Neural cell (in vitro differentiated cells): Measurements from ENCODE around the gene KRTAP10-4. TPM values are rescaled to one million over a fixed set of nuclear protein-coding genes. Genes with fewer than 3 reads are reported as not detected.
"Not testable (repeated sequence)": the region's sequence is repeated elsewhere in the genome, so short reads cannot be mapped to it uniquely, and the experiment has no call there.

Experiments
- H2AFZ ChIP-seq: fragments of 200-600, 300-800 bp; sonication (generic), shearing (Covaris generic); 2 replicates; pipeline ENCODE4 v1.6.0; 2014; ENCODE audit warnings: low read depth, mild to moderate bottlenecking, antibody characterized with exemption, low read length, moderate library complexity
- H3F3A ChIP-seq: fragments of 200-600 bp; shearing (Covaris generic); 2 replicates; pipeline ENCODE4 v1.6.1; 2016; ENCODE audit warnings: mild to moderate bottlenecking, moderate library complexity, mixed read lengths, antibody characterized with exemption, low read length; ENCODE audit not compliant: insufficient read depth, poor library complexity, severe bottlenecking
- H3K27ac ChIP-seq: fragments of 200-600, 300-800 bp; sonication (generic), shearing (Covaris generic); 2 replicates; pipeline ENCODE4 v1.5.1; 2014; ENCODE audit warnings: mild to moderate bottlenecking, low read length, moderate library complexity
- H3K27me3 ChIP-seq: fragments of 300-800, 200-600 bp; sonication (generic), shearing (Covaris generic); 2 replicates; pipeline ENCODE4 v1.6.0; 2014; ENCODE audit warnings: mild to moderate bottlenecking, low read depth, low read length, moderate library complexity; ENCODE audit not compliant: insufficient read depth
- H3K36me3 ChIP-seq: fragments of 300-800, 200-600 bp; sonication (generic), shearing (Covaris generic); 2 replicates; pipeline ENCODE4 v1.5.1; 2014; ENCODE audit warnings: mild to moderate bottlenecking, antibody characterized with exemption, low read length, moderate library complexity; ENCODE audit not compliant: insufficient read depth
- H3K4me2 ChIP-seq: fragments of 300-800, 200-600 bp; sonication (generic), shearing (Covaris generic); 2 replicates; pipeline ENCODE4 v1.6.0; 2014; ENCODE audit warnings: mild to moderate bottlenecking, low read length
- H3K4me3 ChIP-seq: fragments of 300-800, 200-600 bp; sonication (generic), shearing (Covaris generic); 2 replicates; pipeline ENCODE4 v1.5.1; 2014; ENCODE audit warnings: mild to moderate bottlenecking, low read length, moderate library complexity
- H3K79me2 ChIP-seq: fragments of 200-600 bp; shearing (Covaris generic); replicated peaks from 2 replicates; pipeline ENCODE4 v1.6.0; 2014; ENCODE audit warnings: mild to moderate bottlenecking, low read length, moderate library complexity; ENCODE audit not compliant: insufficient read depth
- H3K9ac ChIP-seq: fragments of 300-800, 200-600 bp; sonication (generic), shearing (Covaris generic); 2 replicates; pipeline ENCODE4 v1.6.1; 2016; ENCODE audit warnings: mild to moderate bottlenecking, low read length, mixed read lengths
- H3K9me2 ChIP-seq: fragments of 200-600 bp; shearing (Covaris generic); 2 replicates; pipeline ENCODE4 v1.6.1; 2016; ENCODE audit warnings: mild to moderate bottlenecking, low read length, mixed read lengths; ENCODE audit not compliant: insufficient read depth
- H3K9me3 ChIP-seq: fragments of 200-600, 300-800 bp; sonication (generic), shearing (Covaris generic); 2 replicates; pipeline ENCODE4 v1.6.1; 2016; ENCODE audit warnings: mild to moderate bottlenecking, mixed run types, low read length, moderate library complexity, mixed read lengths
- H4K20me1 ChIP-seq: fragments of 200-600 bp; shearing (Covaris generic); 2 replicates; pipeline ENCODE4 v1.6.1; 2016; ENCODE audit warnings: mild to moderate bottlenecking, mixed run types; ENCODE audit not compliant: insufficient read depth
- CTCF ChIP-seq: fragments of 450-650 bp; IDR thresholded peaks from 2 replicates; pipeline ENCODE4 v1.5.1; 2014; ENCODE audit warnings: antibody characterized with exemption, mild to moderate bottlenecking, moderate library complexity; ENCODE audit not compliant: poor library complexity, severe bottlenecking
- EP300 ChIP-seq: fragments of 450-650 bp; conservative IDR thresholded peaks from 2 replicates; pipeline ENCODE4 v1.6.1; 2014; ENCODE audit warnings: antibody characterized with exemption, mild to moderate bottlenecking, moderate library complexity; ENCODE audit not compliant: poor library complexity, severe bottlenecking
- EZH2 ChIP-seq: fragments of 200-600, 300-800 bp; shearing (Covaris generic), sonication (generic); IDR thresholded peaks from 2 replicates; pipeline ENCODE4 v1.6.1; 2014; ENCODE audit warnings: antibody characterized with exemption, low read length, borderline replicate concordance, mild to moderate bottlenecking; ENCODE audit not compliant: insufficient read depth, poor library complexity, severe bottlenecking
- MXI1 ChIP-seq: fragments of 450-650 bp; conservative IDR thresholded peaks from 2 replicates; pipeline ENCODE4 v1.6.1; 2014; ENCODE audit warnings: antibody characterized with exemption, mild to moderate bottlenecking; ENCODE audit not compliant: poor library complexity, severe bottlenecking
- POLR2AphosphoS5 ChIP-seq: IDR thresholded peaks from 2 replicates; pipeline ENCODE4 v1.6.1; 2012
- RAD21 ChIP-seq: fragments of 450-650 bp; conservative IDR thresholded peaks from 2 replicates; pipeline ENCODE4 v1.6.1; 2014; ENCODE audit warnings: antibody characterized with exemption, mild to moderate bottlenecking, moderate library complexity
- REST ChIP-seq: IDR thresholded peaks from 2 replicates; pipeline ENCODE4 v1.6.1; 2012; ENCODE audit warnings: borderline replicate concordance
- SMC3 ChIP-seq: fragments of 450-650 bp; conservative IDR thresholded peaks from 2 replicates; pipeline ENCODE4 v1.6.1; 2014; ENCODE audit warnings: antibody characterized with exemption, mild to moderate bottlenecking, moderate library complexity; ENCODE audit not compliant: poor library complexity
- TAF1 ChIP-seq: IDR thresholded peaks from 2 replicates; pipeline ENCODE4 v1.6.1; 2012; ENCODE audit warnings: low read depth
- polyA plus RNA-seq: library from polyadenylated mRNA; depleted of rRNA; stranded (reverse); fragments of >200 nt; gene quantifications from 2 replicates; pipeline ENCODE4 v1.2.3, GENCODE V29; 2014

The KRTAP10-4 gene
- polyA plus RNA-seq, 1 donor from 2014 or later: not detected

- H3K9ac ChIP-seq, H3K36me3 ChIP-seq, H3K79me2 ChIP-seq, H3K9me3 ChIP-seq, H3K27ac ChIP-seq, H3K9me2 ChIP-seq, H4K20me1 ChIP-seq, H3K4me3 ChIP-seq, H2AFZ ChIP-seq, H3K27me3 ChIP-seq, H3F3A ChIP-seq, H3K4me2 ChIP-seq: not testable (repeated sequence)
Measured at GRCh38 chr21:44590897-44591800, 17.6 kb downstream of the KRTAP10-4 start.

- not testable (repeated sequence) for H3K9me2 ChIP-seq, H3F3A ChIP-seq, H3K27me3 ChIP-seq, H4K20me1 ChIP-seq, H3K9ac ChIP-seq, H3K4me2 ChIP-seq, H3K9me3 ChIP-seq, H3K27ac ChIP-seq, H3K36me3 ChIP-seq, H3K4me3 ChIP-seq, H2AFZ ChIP-seq, H3K79me2 ChIP-seq
Measured at GRCh38 chr21:44591801-44592130, 18.2 kb downstream of the KRTAP10-4 start.

- H3K27me3 ChIP-seq: no peaks in the 10 kb centered on the region
- H2AFZ ChIP-seq: no peak within 1 kb of the TSS
- H3K9me2 ChIP-seq: no peaks in the 10 kb centered on the region
- H3K36me3 ChIP-seq: no peaks in the 10 kb centered on the region
- TF ChIP-seq CTCF: no peak
- TF ChIP-seq TAF1: no peak
- no peak for TF ChIP-seq EZH2
- no peak for TF ChIP-seq REST
- no peak for TF ChIP-seq RAD21
- no peak for TF ChIP-seq SMC3
- no peak for TF ChIP-seq POLR2AphosphoS5
- TF ChIP-seq MXI1: no peak
- TF ChIP-seq EP300: no peak
- H3F3A ChIP-seq: no peaks in the 10 kb centered on the region
- H3K27ac ChIP-seq: no peak within 1 kb of the TSS
- H3K4me3 ChIP-seq: no peak within 1 kb of the TSS
- no peaks in the 10 kb centered on the region for H3K79me2 ChIP-seq
- no peak within 1 kb of the TSS for H3K4me2 ChIP-seq
- H3K9ac ChIP-seq: no peak within 1 kb of the TSS
- H3K9me3 ChIP-seq: no peaks in the 10 kb centered on the region
- H4K20me1 ChIP-seq: no peaks in the 10 kb centered on the region
Measured at GRCh38 chr21:44592446-44593311, 19.1 kb downstream of the KRTAP10-4 start, which contains the start of gene KRTAP10-6. TSS of gene KRTAP10-6 (minus strand) at chr21:44592505. CDS start at chr21:44592484, 21 bp downstream.
